DOHH2 (cell line): ENCODE data around the gene NUDT13.

Experiments used
- EZH2phosphoT487 ChIP-seq: fragments of 200-600 bp; sonication (generic); IDR thresholded peaks from 2 replicates; pipeline ENCODE4 v1.6.1; 2017; ENCODE audit warnings: borderline replicate concordance, mild to moderate bottlenecking, antibody characterized with exemption, low read length, moderate library complexity, mixed read lengths
- TF ChIP-seq, protein P1 (sequence below): fragments of 200-600 bp; sonication (generic); IDR thresholded peaks from one replicate; pipeline ENCODE4 v1.5.1; 2014; ENCODE audit warnings: antibody characterized with exemption, mild to moderate bottlenecking, low read depth, low read length; ENCODE audit not compliant: poor library complexity, severe bottlenecking

DNA sequence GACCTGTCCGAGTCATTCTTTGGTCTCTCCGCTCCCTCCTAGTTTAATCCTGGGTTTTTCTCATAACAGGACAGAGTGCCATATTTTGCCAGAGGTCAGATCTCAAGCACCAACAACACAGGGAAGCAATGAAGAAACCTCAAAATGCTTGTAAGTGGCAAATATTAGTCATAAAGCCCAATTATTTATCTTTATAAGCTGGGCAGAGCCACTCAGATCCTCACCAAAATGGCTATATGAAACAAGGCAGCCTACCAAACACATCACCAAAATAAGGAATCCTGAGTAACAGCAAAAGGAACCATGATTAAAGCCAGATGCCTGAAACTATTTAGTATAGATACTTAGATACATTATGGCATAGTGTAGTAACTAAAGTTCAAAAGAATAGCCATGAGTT lies 52.8 kb downstream of the NUDT13 start:
- no peak for TF ChIP-seq EZH2phosphoT487
- TF ChIP-seq, protein P1, sequence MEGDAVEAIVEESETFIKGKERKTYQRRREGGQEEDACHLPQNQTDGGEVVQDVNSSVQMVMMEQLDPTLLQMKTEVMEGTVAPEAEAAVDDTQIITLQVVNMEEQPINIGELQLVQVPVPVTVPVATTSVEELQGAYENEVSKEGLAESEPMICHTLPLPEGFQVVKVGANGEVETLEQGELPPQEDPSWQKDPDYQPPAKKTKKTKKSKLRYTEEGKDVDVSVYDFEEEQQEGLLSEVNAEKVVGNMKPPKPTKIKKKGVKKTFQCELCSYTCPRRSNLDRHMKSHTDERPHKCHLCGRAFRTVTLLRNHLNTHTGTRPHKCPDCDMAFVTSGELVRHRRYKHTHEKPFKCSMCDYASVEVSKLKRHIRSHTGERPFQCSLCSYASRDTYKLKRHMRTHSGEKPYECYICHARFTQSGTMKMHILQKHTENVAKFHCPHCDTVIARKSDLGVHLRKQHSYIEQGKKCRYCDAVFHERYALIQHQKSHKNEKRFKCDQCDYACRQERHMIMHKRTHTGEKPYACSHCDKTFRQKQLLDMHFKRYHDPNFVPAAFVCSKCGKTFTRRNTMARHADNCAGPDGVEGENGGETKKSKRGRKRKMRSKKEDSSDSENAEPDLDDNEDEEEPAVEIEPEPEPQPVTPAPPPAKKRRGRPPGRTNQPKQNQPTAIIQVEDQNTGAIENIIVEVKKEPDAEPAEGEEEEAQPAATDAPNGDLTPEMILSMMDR: no peak
